Measurements from ENCODE around the gene RFFL.
"Not testable (repeated sequence)": the region's sequence is repeated elsewhere in the genome, so short reads cannot be mapped to it uniquely, and the experiment has no call there.

GRCh38 chr17:35028097-35028496 is 35.4 kb downstream of the RFFL start:
- TF ChIP-seq, protein P1, sequence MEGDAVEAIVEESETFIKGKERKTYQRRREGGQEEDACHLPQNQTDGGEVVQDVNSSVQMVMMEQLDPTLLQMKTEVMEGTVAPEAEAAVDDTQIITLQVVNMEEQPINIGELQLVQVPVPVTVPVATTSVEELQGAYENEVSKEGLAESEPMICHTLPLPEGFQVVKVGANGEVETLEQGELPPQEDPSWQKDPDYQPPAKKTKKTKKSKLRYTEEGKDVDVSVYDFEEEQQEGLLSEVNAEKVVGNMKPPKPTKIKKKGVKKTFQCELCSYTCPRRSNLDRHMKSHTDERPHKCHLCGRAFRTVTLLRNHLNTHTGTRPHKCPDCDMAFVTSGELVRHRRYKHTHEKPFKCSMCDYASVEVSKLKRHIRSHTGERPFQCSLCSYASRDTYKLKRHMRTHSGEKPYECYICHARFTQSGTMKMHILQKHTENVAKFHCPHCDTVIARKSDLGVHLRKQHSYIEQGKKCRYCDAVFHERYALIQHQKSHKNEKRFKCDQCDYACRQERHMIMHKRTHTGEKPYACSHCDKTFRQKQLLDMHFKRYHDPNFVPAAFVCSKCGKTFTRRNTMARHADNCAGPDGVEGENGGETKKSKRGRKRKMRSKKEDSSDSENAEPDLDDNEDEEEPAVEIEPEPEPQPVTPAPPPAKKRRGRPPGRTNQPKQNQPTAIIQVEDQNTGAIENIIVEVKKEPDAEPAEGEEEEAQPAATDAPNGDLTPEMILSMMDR (IDR thresholded peaks at IDR 0.05; ENCODE audit: low read depth, low read length) = not testable (repeated sequence)
- not testable (repeated sequence) for TF ChIP-seq EZH2phosphoT487 (IDR thresholded peaks at IDR 0.05; ENCODE audit: low read depth)

Data from OCI-LY3 (cell line).